Daoy (cell line): Measurements from ENCODE around the gene KIF11. TPM values are rescaled to one million over a fixed set of nuclear protein-coding genes. Genes with fewer than 3 reads are reported as not detected.

Source experiments
- DNase-seq: peaks from one replicate; pipeline ENCODE4 v3.0.0-alpha.2; 2015; ENCODE audit warnings: low read depth
- total RNA-seq: library from RNA; depleted of rRNA; stranded (reverse); fragments of >200 nt; shearing (Covaris generic); gene quantifications from 2 replicates; pipeline ENCODE4 v1.2.3, GENCODE V29; 2014

The KIF11 gene
- total RNA-seq, 1 experiment from 2014 or later, result 53.8 TPM

GRCh38 chr10:92590623-92591549, 2.0 kb upstream of the KIF11 start:
- DNase-seq, result peak; percentile 17

GRCh38 chr10:92591550-92592022, 1.3 kb upstream of the KIF11 start:
- DNase-seq, result peak; percentile 88

- no peak for DNase-seq
These were observed 974 bp downstream of the KIF11 start for GRCh38 chr10:92593619-92594588.

GRCh38 chr10:92595505-92595904, 2.6 kb downstream of the KIF11 start:
- no peak for DNase-seq

- DNase-seq, result no peak
These were observed 5.4 kb downstream of the KIF11 start for GRCh38 chr10:92598321-92598720.

- no peak for DNase-seq
These were observed 11.9 kb downstream of the KIF11 start for GRCh38 chr10:92604841-92605240.

GRCh38 chr10:92615515-92615914, 22.6 kb downstream of the KIF11 start:
- no peak for DNase-seq

- no peak for DNase-seq
These were observed 26.4 kb downstream of the KIF11 start for GRCh38 chr10:92619368-92619767.

- no peak for DNase-seq
These were observed 35.0 kb downstream of the KIF11 start for GRCh38 chr10:92627845-92628480.

GRCh38 chr10:92629945-92630344, 37.0 kb downstream of the KIF11 start:
- DNase-seq, result no peak

GRCh38 chr10:92638037-92638436, 45.1 kb downstream of the KIF11 start:
- no peak for DNase-seq

- no peak for DNase-seq
These were observed 47.2 kb downstream of the KIF11 start for GRCh38 chr10:92640107-92640506.

- no peak for DNase-seq
These were observed 48.6 kb downstream of the KIF11 start for GRCh38 chr10:92641492-92641891.

GRCh38 chr10:92644921-92645320, 52.0 kb downstream of the KIF11 start:
- DNase-seq, result no peak

- DNase-seq, result peak; percentile 19
These were observed 57.9 kb downstream of the KIF11 start for GRCh38 chr10:92650864-92651263.

GRCh38 chr10:92655426-92655825, 62.5 kb downstream of the KIF11 start:
- no peak for DNase-seq

- no peak for DNase-seq
These were observed 63.5 kb downstream of the KIF11 start for GRCh38 chr10:92656266-92656961.

- DNase-seq, result no peak
These were observed 64.1 kb downstream of the KIF11 start for GRCh38 chr10:92657024-92657423.

GRCh38 chr10:92662848-92663247, 69.9 kb downstream of the KIF11 start:
- DNase-seq, result no peak

GRCh38 chr10:92664322-92664721, 71.4 kb downstream of the KIF11 start:
- no peak for DNase-seq

- no peak for DNase-seq
These were observed 74.1 kb downstream of the KIF11 start for GRCh38 chr10:92667078-92667477.
